HG03439 (cell line): ENCODE results near the gene SLC9A7.

Source experiments
- ATAC-seq: cut with Tn5 transposase; IDR thresholded peaks from one replicate; pipeline ENCODE4 v1.9.1; 2021; ENCODE audit warnings: mild to moderate bottlenecking, moderate library complexity; ENCODE audit not compliant: unreplicated experiment

The SLC9A7 gene

GRCh38 chrX:46653482-46653881 lies 105.4 kb downstream of the SLC9A7 start:
- no peak for ATAC-seq

- no peak for ATAC-seq
Observed at GRCh38 chrX:46649421-46650260, 109.3 kb downstream of the SLC9A7 start.

GRCh38 chrX:46648660-46649059 lies 110.3 kb downstream of the SLC9A7 start:
- ATAC-seq, result no peak

GRCh38 chrX:46647251-46647650 lies 111.7 kb downstream of the SLC9A7 start:
- no peak for ATAC-seq

- ATAC-seq, result no peak
Observed at GRCh38 chrX:46645614-46646013, 113.3 kb downstream of the SLC9A7 start.

- no peak for ATAC-seq
Observed at GRCh38 chrX:46643636-46644035, 115.3 kb downstream of the SLC9A7 start.

- ATAC-seq, result no peak
Observed at GRCh38 chrX:46642145-46642544, 116.8 kb downstream of the SLC9A7 start.

GRCh38 chrX:46637938-46638337 lies 121.0 kb downstream of the SLC9A7 start:
- peak; percentile 43 for ATAC-seq

GRCh38 chrX:46636223-46636622 lies 122.7 kb downstream of the SLC9A7 start:
- ATAC-seq, result no peak

- ATAC-seq, result no peak
Observed at GRCh38 chrX:46635186-46635585, 123.7 kb downstream of the SLC9A7 start.

GRCh38 chrX:46634577-46634976 lies 124.3 kb downstream of the SLC9A7 start:
- no peak for ATAC-seq

- no peak for ATAC-seq
Observed at GRCh38 chrX:46630141-46630540, 128.8 kb downstream of the SLC9A7 start.

GRCh38 chrX:46628460-46629371 lies 130.2 kb downstream of the SLC9A7 start:
- ATAC-seq, result peak; percentile 92

GRCh38 chrX:46627711-46628419 lies 131.1 kb downstream of the SLC9A7 start:
- peak; percentile 21 for ATAC-seq

- no peak for ATAC-seq
Observed at GRCh38 chrX:46627062-46627461, 131.9 kb downstream of the SLC9A7 start.

GRCh38 chrX:46626566-46626965 lies 132.4 kb downstream of the SLC9A7 start:
- no peak for ATAC-seq

GRCh38 chrX:46624090-46624786 lies 134.7 kb downstream of the SLC9A7 start:
- ATAC-seq, result no peak

- ATAC-seq, result no peak
Observed at GRCh38 chrX:46621572-46621971, 137.3 kb downstream of the SLC9A7 start.

- no peak for ATAC-seq
Observed at GRCh38 chrX:46620505-46620904, 138.4 kb downstream of the SLC9A7 start.

- ATAC-seq, result no peak
Observed at GRCh38 chrX:46618947-46619346, 140.0 kb downstream of the SLC9A7 start.

- ATAC-seq, result no peak
Observed at GRCh38 chrX:46617906-46618305, 141.0 kb downstream of the SLC9A7 start.
